Adipocyte (in vitro differentiated cells): ENCODE measurements around the gene ZNF22.

ENCODE experiments used
- DNase-seq: peaks from one replicate; pipeline ENCODE4 v3.0.0-alpha.2; 2015; ENCODE audit warnings: low read depth
- H3K27me3 ChIP-seq: replicated peaks from 2 replicates; pipeline ENCODE4 v1.7.0; 2013; ENCODE audit warnings: mild to moderate bottlenecking, low read length, moderate library complexity; ENCODE audit not compliant: control insufficient read depth, insufficient read depth
- H3K36me3 ChIP-seq: 2 replicates; pipeline ENCODE4 v1.7.0; 2013; ENCODE audit warnings: low read length, mild to moderate bottlenecking, moderate library complexity; ENCODE audit not compliant: control insufficient read depth, insufficient read depth, severe bottlenecking
- H3K4me1 ChIP-seq: 2 replicates; pipeline ENCODE4 v1.7.0; 2013; ENCODE audit warnings: mild to moderate bottlenecking, low read length, moderate library complexity; ENCODE audit not compliant: control insufficient read depth, insufficient read depth
- H3K4me3 ChIP-seq: 2 replicates; pipeline ENCODE4 v1.7.0; 2013; ENCODE audit warnings: mild to moderate bottlenecking, low read length, moderate library complexity
- H3K9ac ChIP-seq: 2 replicates; pipeline ENCODE4 v1.7.0; 2013; ENCODE audit warnings: mild to moderate bottlenecking, low read length, moderate library complexity
- H3K9me3 ChIP-seq: 2 replicates; pipeline ENCODE4 v1.7.0; 2013; ENCODE audit warnings: mild to moderate bottlenecking, low read length, moderate library complexity; ENCODE audit not compliant: control insufficient read depth

Gene ZNF22

DNA sequence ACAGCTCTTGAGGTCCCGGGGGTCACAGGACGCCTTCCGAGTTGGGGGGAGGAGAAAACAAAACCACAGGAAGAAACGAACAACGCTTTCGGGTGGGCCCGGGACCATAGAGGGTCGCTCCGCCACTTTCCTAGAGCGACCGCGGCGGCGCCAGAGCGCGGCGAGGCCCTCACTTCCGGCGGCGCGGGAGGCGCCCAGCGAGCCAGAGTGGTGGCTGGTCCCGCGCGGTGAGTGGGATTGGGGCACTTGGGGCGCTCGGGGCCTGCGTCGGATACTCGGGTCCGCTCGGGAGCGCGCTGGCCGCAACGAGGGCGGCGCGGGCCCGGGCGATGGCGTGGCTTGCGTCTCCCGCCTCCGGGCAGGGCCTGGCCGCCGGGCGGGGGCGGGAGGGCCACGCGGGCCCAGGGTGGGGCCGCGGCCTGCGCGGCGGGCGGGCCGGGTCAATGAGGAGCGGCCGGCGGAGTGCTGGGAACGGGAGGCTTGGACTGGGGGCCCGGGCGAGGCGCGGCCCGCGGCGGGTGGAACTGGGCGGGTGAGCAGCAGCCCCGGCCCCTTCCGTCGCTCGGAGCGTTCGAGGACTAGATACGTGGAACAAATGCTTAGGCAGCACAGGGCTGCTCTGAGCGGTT lies at the start of gene ZNF22:
Gene ZNF22, plus strand, starts transcription at position 172 of the 629 bp plus-strand sequence. CDS start 2,446 bp downstream, outside the sequence.
- DNase-seq, result peak; percentile 79
- Histone ChIP-seq H3K4me1 (peaks cover 58% of the 10 kb centered on the region), H3K4me3 (peak within 1 kb of the TSS; percentile 84), H3K9ac (peak within 1 kb of the TSS; percentile 95), H3K9me3 (peaks cover 11% of the 10 kb centered on the region), H3K36me3 (peaks cover 22% of the 10 kb centered on the region), H3K27me3 (no peaks in the 10 kb centered on the region)

DNA sequence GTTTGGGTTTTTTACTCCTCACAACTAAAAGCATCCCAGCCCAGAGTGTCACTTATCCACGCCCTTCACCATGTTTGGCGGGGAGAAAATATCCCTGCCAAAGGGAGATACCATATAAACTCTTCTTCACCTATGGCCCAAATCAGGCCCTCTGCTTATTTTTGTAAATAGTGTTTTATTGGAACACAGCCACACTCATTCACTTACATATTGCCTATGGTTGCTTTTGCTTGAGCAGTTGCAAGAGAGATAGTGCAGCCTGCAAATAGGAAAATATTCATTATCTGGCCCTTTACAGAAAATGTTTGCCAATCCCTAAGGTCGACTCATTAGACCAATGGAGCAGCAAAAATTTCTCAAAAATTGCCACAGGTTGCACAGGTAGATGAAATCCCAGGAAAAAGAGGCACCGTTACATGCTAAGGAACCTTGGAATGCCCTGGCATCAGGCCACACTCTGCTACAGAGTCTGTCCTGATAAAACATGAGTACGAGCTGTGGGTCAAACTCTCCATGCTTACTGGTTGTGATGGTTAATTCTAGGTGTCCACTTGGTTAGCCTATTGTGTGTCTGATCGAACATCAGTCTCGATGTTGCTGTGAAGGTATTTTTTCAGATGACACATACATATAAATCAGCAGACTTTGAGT lies 49.0 kb upstream of the ZNF22 start:
- H3K9me3 ChIP-seq, result no peaks in the 10 kb centered on the region
- no peak overlapping the region for H3K9ac ChIP-seq
- H3K36me3 ChIP-seq, result peaks cover 4% of the 10 kb centered on the region
- H3K27me3 ChIP-seq, result no peaks in the 10 kb centered on the region
- DNase-seq, result no peak
- H3K4me1 ChIP-seq, result peaks cover 28% of the 10 kb centered on the region
- no peak overlapping the region for H3K4me3 ChIP-seq

DNA sequence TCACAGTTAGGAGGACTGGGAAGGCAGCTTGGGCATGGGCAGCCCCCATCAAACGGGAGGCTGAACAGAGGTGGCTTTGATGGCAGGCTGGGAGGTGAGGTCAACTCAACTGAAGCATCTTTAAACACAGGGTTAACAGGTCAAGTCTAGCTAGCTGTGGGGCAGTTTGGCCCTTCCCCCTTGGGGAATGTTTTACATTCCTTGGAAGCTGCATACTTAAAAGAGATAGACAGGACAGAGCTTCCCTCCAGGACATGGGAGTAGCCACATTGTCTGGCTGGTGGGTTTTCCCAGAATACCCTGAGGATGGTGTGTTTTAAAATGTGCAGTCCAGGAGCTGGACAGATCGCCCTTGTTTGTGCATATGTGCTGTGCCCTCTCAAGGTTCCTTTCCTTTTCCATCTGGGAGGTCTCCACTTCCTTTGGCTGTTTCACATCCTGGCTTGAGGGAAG lies 47.9 kb upstream of the ZNF22 start:
- no peak for DNase-seq
- Histone ChIP-seq H3K4me3 (no peak overlapping the region), H3K36me3 (peaks cover 4% of the 10 kb centered on the region), H3K9ac (no peak overlapping the region), H3K27me3 (no peaks in the 10 kb centered on the region), H3K9me3 (no peaks in the 10 kb centered on the region), H3K4me1 (peaks cover 39% of the 10 kb centered on the region)

DNA sequence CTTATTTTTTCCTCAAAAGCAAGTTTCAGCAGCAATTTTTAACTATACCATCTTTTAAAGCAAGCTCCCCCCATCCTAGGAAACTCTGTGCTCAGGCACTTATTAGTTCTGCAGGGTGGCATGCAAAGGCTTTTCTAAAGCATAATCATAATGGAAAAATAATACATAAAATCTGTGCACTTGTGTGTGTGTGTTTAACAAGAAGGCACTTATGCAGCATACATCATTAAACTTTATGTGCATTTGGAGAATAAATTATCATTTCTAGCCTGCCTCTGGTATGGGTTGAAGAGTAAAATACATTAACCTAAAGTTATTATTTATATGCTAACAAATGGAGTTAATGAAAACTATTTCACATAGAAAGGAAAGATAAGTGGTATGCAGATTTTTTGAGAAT lies 46.7 kb upstream of the ZNF22 start:
- no peak for DNase-seq
- Histone ChIP-seq H3K9me3 (no peaks in the 10 kb centered on the region), H3K36me3 (peaks cover 4% of the 10 kb centered on the region), H3K27me3 (no peaks in the 10 kb centered on the region), H3K4me1 (peaks cover 49% of the 10 kb centered on the region), H3K4me3 (no peak overlapping the region), H3K9ac (no peak overlapping the region)

DNA sequence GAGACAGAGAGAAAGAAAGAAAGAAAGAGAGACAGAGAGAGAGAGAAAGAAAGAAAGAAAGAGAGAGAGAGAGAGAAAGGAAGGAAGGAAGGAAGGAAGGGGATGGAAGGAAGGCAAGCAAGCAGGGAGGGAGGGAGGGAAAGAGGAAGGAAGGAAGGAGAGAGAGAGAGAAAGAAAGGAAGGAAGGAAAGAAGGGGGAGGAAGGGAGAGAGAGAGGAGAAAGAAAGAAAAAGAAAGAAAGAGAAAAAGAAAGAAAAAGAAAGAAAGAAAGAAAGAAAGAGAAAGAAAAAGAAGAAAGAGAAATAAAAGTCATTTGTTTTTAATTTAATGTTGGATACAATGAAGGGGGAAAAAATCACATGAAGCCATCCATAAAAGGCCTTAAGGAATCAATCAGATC lies 45.8 kb upstream of the ZNF22 start:
- Histone ChIP-seq H3K9me3 (no peaks in the 10 kb centered on the region), H3K4me3 (no peak overlapping the region), H3K36me3 (peaks cover 4% of the 10 kb centered on the region), H3K27me3 (no peaks in the 10 kb centered on the region), H3K4me1 (peaks cover 49% of the 10 kb centered on the region), H3K9ac (peak overlapping the region; percentile 50)
- no peak for DNase-seq

DNA sequence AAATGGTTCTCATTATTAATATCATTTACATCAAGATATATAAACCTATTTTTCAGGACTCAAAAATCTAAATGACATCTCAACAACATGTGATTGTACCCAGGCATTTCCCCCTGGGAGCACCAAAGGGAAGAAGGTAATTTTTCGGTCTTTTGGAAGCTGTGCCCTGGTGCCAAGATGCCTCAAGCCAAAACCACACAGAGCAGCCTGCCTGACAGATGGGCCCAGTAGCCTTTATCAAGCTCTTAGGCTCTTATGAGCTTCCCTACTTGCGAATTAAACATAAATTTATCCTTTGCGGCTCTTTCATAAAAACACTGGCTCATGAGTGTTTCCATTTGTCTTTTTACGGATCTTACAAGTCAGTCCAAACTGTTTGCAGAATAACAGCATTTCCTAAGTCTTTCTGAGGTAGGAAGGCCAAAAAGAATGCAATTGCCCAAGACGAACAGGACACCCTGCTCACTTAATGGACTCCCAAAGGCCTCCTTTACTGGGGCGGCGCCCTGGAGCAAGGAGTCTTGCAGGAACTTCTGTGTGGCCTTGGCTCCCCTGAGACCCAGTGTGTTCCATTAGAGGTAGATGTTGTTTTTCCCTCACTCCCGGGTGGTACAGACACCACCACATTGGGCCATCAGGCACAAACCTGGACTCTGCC lies 45.2 kb upstream of the ZNF22 start:
- no peak overlapping the region for H3K4me3 ChIP-seq
- H3K9ac ChIP-seq, result peak overlapping the region; percentile 50
- H3K36me3 ChIP-seq, result peaks cover 4% of the 10 kb centered on the region
- H3K27me3 ChIP-seq, result no peaks in the 10 kb centered on the region
- DNase-seq, result no peak
- H3K4me1 ChIP-seq, result peaks cover 54% of the 10 kb centered on the region
- H3K9me3 ChIP-seq, result no peaks in the 10 kb centered on the region

DNA sequence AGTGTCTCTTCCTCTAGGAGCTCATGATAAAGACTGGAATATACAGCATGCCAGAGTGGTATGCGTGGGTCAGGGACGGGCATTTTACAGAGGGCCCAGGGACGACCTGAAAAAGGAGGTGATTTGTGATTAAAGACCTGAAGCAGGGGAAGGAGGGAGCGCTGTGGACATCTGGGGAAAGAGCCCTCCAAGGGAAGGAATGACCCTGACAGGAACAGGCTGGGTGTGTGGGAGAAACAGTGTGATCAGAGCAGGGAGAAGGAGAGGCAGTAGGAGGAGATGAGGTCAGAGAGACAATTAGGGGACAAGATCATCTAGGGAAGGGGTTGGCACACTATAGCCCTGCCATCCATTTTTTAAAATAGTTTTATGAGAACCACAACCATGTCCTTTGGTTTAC lies 44.5 kb upstream of the ZNF22 start:
- Histone ChIP-seq H3K9me3 (no peaks in the 10 kb centered on the region), H3K36me3 (peaks cover 4% of the 10 kb centered on the region), H3K4me3 (no peak overlapping the region), H3K9ac (peak overlapping the region; percentile 33), H3K4me1 (peaks cover 61% of the 10 kb centered on the region), H3K27me3 (no peaks in the 10 kb centered on the region)
- no peak for DNase-seq

DNA sequence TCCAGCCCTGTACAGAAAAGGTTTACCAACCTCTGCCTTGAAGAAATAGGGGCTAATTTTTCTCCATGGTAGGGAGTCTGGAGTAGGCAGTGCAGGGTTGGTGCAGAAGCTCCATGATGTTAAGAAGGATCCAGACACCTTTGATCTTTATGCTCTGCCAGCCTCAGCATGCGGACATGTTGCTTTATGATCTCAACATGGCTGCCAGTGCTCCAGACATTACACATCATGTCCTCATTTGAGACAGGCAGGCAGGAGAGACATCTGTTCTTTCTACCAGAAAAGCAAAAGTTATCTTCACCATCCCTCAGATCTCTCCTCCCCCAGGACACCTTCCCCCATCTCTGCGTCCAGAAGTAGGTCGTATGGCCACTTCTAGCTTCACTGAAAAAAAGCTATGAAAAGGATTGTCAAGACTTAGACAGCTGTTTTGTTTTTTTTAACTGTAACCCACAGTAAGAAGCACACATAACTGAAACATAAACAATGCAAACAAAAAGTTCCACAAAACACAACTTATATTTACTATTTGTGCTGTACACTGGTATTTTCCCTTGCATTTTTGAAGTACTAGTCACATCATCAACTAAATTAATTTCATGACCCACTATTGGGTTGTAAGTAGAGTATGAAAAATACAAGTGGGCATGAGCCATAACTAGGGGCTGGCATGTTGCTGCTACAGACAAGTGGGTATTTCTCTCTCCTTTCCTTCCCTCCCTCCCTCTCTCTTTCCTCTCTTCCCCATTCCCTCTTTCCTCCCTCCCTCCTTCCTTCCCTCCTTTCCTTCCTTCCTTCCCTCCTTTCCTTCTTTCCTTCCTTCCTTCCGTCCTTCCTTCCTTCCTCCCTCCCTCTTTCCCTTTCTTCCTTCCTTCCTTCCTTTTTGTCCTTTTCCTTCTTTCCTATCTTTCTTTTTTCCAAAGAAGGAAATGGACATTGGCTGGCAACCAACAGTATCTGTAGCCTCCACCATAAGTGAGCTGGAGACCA lies 43.7 kb upstream of the ZNF22 start:
- no peak overlapping the region for H3K9ac ChIP-seq
- H3K9me3 ChIP-seq, result no peaks in the 10 kb centered on the region
- H3K4me1 ChIP-seq, result peaks cover 69% of the 10 kb centered on the region
- no peak for DNase-seq
- peak overlapping the region; percentile 86 for H3K4me3 ChIP-seq
- H3K36me3 ChIP-seq, result peaks cover 4% of the 10 kb centered on the region
- no peaks in the 10 kb centered on the region for H3K27me3 ChIP-seq

DNA sequence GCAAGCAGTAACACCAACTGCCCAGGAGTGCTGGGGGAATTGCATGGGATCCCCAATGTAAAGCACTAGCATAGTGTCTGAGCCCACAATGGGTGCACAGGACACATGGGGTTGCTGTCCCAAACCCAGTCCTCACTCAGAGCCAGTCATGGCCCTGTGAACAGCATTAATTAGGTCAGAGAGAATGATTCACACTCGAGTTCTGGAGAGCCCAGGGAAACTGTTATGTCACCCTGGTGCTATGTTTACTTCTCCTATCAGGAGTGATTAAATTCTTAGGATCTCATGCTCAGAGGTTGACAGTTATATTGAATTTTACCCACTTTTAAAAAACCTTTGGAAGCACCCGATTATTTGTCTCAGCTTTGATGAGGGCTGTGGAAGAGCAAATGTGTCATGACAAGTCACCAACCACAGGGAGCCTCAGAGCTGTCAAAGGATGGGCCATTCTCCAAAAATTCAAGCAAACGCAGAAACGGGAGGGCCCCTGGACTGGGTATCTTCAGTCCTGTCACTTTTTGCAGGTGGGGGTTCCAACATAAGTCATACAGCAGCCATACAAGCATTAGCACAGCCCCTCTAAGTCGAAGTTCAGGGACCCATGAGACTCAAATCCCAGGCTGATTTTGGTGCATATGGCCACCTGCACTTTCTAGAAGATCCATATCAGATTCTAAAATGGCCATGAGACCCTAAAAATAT lies 42.4 kb upstream of the ZNF22 start:
- DNase-seq, result peak; percentile 51
- H3K9me3 ChIP-seq, result no peaks in the 10 kb centered on the region
- no peaks in the 10 kb centered on the region for H3K27me3 ChIP-seq
- peaks cover 4% of the 10 kb centered on the region for H3K36me3 ChIP-seq
- H3K9ac ChIP-seq, result peak overlapping the region; percentile 90
- peaks cover 71% of the 10 kb centered on the region for H3K4me1 ChIP-seq
- peak overlapping the region; percentile 86 for H3K4me3 ChIP-seq

DNA sequence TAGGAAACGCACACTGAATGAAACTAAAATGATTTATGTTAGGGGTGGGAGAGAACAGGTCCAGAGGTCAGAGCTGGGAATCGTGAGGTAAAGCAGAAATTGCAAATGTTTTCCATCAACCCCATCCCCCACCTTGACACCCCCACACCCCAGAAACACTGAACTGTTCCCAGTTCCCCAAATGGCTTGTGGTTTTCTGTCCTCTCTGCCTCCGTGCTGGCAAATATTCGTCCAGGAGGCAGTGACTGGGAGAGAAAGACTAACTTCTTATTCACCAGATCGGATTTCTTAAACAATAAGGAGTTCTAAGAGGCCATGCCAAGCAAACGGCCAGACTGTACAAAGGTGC lies 41.9 kb upstream of the ZNF22 start:
- Histone ChIP-seq H3K27me3 (no peaks in the 10 kb centered on the region), H3K4me3 (peak overlapping the region; percentile 86), H3K9me3 (no peaks in the 10 kb centered on the region), H3K4me1 (peaks cover 76% of the 10 kb centered on the region), H3K36me3 (peaks cover under 1% of the 10 kb centered on the region), H3K9ac (peak overlapping the region; percentile 90)
- DNase-seq, result no peak
